IMR-90 (cell line): ENCODE measurements around the gene SARS1. TPM values are rescaled to one million over a fixed set of nuclear protein-coding genes. Genes with fewer than 3 reads are reported as not detected.

Experiments
- ATAC-seq: fragments of 200-7000 bp; cut with Tn5 transposase; 2 replicates; pipeline ENCODE4 v1.9.1; 2020; ENCODE audit warnings: low read depth, mild to moderate bottlenecking, moderate library complexity
- BruUV-seq: library from RNA; stranded (reverse); fragments of 400-500 nt; replicated peaks from 2 replicates; lab custom pipeline; 2021; lab: Mats Ljungman, UMichigan
- CTCF ChIA-PET: fragments of 300-600 bp; formaldehyde crosslinking; extraction: SDS; loops from one replicate; lab custom pipeline; 2021; ENCODE audit warnings: antibody characterized with exemption; lab: Yijun Ruan, JAX
- POLR2A ChIA-PET: fragments of 300-600 bp; sonication (Branson Sonifier 250); formaldehyde crosslinking; loops from one replicate; lab custom pipeline; 2022; ENCODE audit warnings: antibody characterized with exemption; ENCODE audit not compliant: unreplicated experiment; lab: Charles Lee
- DNase-seq: peaks from one replicate; pipeline ENCODE4 v3.0.0; 2013
- H2AFZ ChIP-seq: replicated peaks from 2 replicates; pipeline ENCODE3; 2013; ENCODE audit warnings: low read length, mild to moderate bottlenecking; ENCODE audit not compliant: poor library complexity
- H2AK5ac ChIP-seq: 2 replicates; pipeline ENCODE4 v1.6.1; 2013; ENCODE audit warnings: low read depth, low read length, inconsistent platforms
- H2AK9ac ChIP-seq: replicated peaks from 2 replicates; pipeline ENCODE3; 2013; ENCODE audit warnings: mild to moderate bottlenecking, low read depth, low read length, moderate library complexity; ENCODE audit not compliant: poor library complexity
- H2BK120ac ChIP-seq: 2 replicates; pipeline ENCODE4 v1.6.1; 2013; ENCODE audit warnings: low read depth, low read length, inconsistent platforms
- H2BK15ac ChIP-seq: 3 replicates; pipeline ENCODE4 v1.6.1; 2013; ENCODE audit warnings: low read depth, low read length, inconsistent platforms
- H2BK20ac ChIP-seq: 2 replicates; pipeline ENCODE4 v1.6.1; 2013; ENCODE audit warnings: low read depth, mild to moderate bottlenecking, inconsistent platforms, low read length, moderate library complexity
- H2BK5ac ChIP-seq: 2 replicates; pipeline ENCODE4 v1.6.1; 2013; ENCODE audit warnings: mild to moderate bottlenecking, low read depth, low read length, inconsistent platforms; ENCODE audit not compliant: poor library complexity, severe bottlenecking
- H3K14ac ChIP-seq: replicated peaks from 2 replicates; pipeline ENCODE4 v1.6.1; 2013; ENCODE audit warnings: low read depth, low read length, inconsistent platforms
- H3K18ac ChIP-seq: 2 replicates; pipeline ENCODE4 v1.6.1; 2013; ENCODE audit warnings: low read depth, low read length, control low read depth
- H3K23ac ChIP-seq: 2 replicates; pipeline ENCODE4 v1.6.1; 2013; ENCODE audit warnings: low read depth, low read length, inconsistent platforms
- H3K27ac ChIP-seq: 2 replicates; pipeline ENCODE4 v1.5.1; 2013; ENCODE audit warnings: mild to moderate bottlenecking, control low read depth, low read length; ENCODE audit not compliant: insufficient read depth
- H3K27me3 ChIP-seq: 2 replicates; pipeline ENCODE4 v1.6.1; 2013; ENCODE audit warnings: low read length; ENCODE audit not compliant: control insufficient read depth, insufficient read depth
- H3K36me3 ChIP-seq: 2 replicates; pipeline ENCODE4 v1.6.1; 2013; ENCODE audit warnings: low read length, mixed read lengths; ENCODE audit not compliant: control insufficient read depth, insufficient read depth
- H3K4ac ChIP-seq: 2 replicates; pipeline ENCODE4 v1.6.1; 2013; ENCODE audit warnings: low read depth, low read length, inconsistent platforms
- H3K4me1 ChIP-seq: 2 replicates; pipeline ENCODE4 v1.6.1; 2013; ENCODE audit warnings: low read length, mixed read lengths; ENCODE audit not compliant: control insufficient read depth, insufficient read depth
- H3K4me2 ChIP-seq: 2 replicates; pipeline ENCODE4 v1.6.1; 2013; ENCODE audit warnings: low read depth, mild to moderate bottlenecking, control low read depth, low read length, moderate library complexity
- H3K4me3 ChIP-seq: 2 replicates; pipeline ENCODE4 v1.5.1; 2013; ENCODE audit warnings: low read depth, mild to moderate bottlenecking, control low read depth, low read length, moderate library complexity; ENCODE audit not compliant: insufficient read depth
- H3K56ac ChIP-seq: 2 replicates; pipeline ENCODE4 v1.6.1; 2013; ENCODE audit warnings: low read length, inconsistent platforms; ENCODE audit not compliant: insufficient read depth; ENCODE audit errors: extremely low read depth
- H3K79me1 ChIP-seq, 2 experiments: 2 replicates each; pipeline ENCODE4 v1.6.1; 2013; ENCODE audit warnings: low read length in 2 of 2, inconsistent platforms in 1 of 2, low read depth in 1 of 2
- H3K9ac ChIP-seq: 2 replicates; pipeline ENCODE4 v1.6.1; 2013; ENCODE audit warnings: low read depth, low read length, control low read depth
- H3K9me1 ChIP-seq: 2 replicates; pipeline ENCODE4 v1.6.1; 2013; ENCODE audit warnings: low read length, inconsistent platforms; ENCODE audit not compliant: insufficient read depth
- H3K9me3 ChIP-seq: 2 replicates; pipeline ENCODE4 v1.6.1; 2013; ENCODE audit warnings: low read length; ENCODE audit not compliant: control insufficient read depth, insufficient read depth
- H4K20me1 ChIP-seq: 2 replicates; pipeline ENCODE4 v1.6.1; 2013; ENCODE audit warnings: low read length, inconsistent platforms; ENCODE audit not compliant: insufficient read depth
- H4K5ac ChIP-seq: 2 replicates; pipeline ENCODE4 v1.6.1; 2013; ENCODE audit warnings: mild to moderate bottlenecking, low read depth, low read length, control low read depth
- H4K8ac ChIP-seq, 2 experiments: 2 replicates each; pipeline ENCODE4 v1.6.1; 2013; ENCODE audit warnings: low read depth in 2 of 2, low read length in 2 of 2, control low read depth in 1 of 2, inconsistent platforms in 1 of 2
- H4K91ac ChIP-seq: 2 replicates; pipeline ENCODE4 v1.6.1; 2013; ENCODE audit warnings: low read depth, low read length, inconsistent platforms; ENCODE audit not compliant: insufficient read depth
- CEBPB ChIP-seq: IDR thresholded peaks from 2 replicates; pipeline ENCODE4 v1.6.1; 2012; ENCODE audit warnings: low read depth, low read length, improper control_type of control experiment
- POLR2A ChIP-seq: IDR thresholded peaks from 2 replicates; pipeline ENCODE4 v1.6.1; 2012; ENCODE audit warnings: mild to moderate bottlenecking, low read depth, low read length
- RFX5 ChIP-seq: IDR thresholded peaks from 2 replicates; pipeline ENCODE4 v1.8.0; 2012; ENCODE audit warnings: low read depth, mild to moderate bottlenecking, low read length, moderate library complexity
- WGBS, 2 experiments: methylation state at CpG; one replicate each; pipeline versions ENCODE4 v1.1.5 to v1.1.7; 2013; ENCODE audit warnings: missing lambda C conversion rate in 2 of 2; ENCODE audit not compliant: insufficient read length in 1 of 2; ENCODE audit errors: extremely low coverage in 2 of 2; 5-methylcytosine and 5-hydroxymethylcytosine counted together
- dilution Hi-C: fragments of 300-500 bp; cut with HindIII; formaldehyde crosslinking; loops from one replicate; pipeline ENCODE4 v1.14.3; 2018; ENCODE audit warnings: low sequenced_read_pairs; ENCODE audit not compliant: unreplicated experiment
- in situ Hi-C: fragments of 300-500 bp; cut with MboI; formaldehyde crosslinking; loops from 3 replicates; pipeline ENCODE4 v1.14.3; 2019; ENCODE audit warnings: low sequenced_read_pairs, inconsistent platforms, mixed read lengths
- intact Hi-C: fragments of 100-400 bp; cut with micrococcal nuclease; formaldehyde crosslinking; loops from 2 replicates; pipeline ENCODE4 v1.10.0; 2022
- polyA plus RNA-seq, 3 experiments: library from polyadenylated mRNA; depleted of rRNA; stranded (reverse); fragments of >200 nt; gene quantifications; 2 replicates each; pipeline ENCODE4 v1.2.3, GENCODE V29; 2012; ENCODE audit warnings: low replicate concordance in 1 of 3
- total RNA-seq: library from RNA; depleted of rRNA; stranded (reverse); fragments of >200 nt; gene quantifications from 2 replicates; pipeline ENCODE4 v1.2.3, GENCODE V29; 2012

The SARS1 gene
- total and polyA plus RNA-seq, 2 of the 4 experiments (the other 2 are of a cell fraction) = 231 to 348 TPM

- Histone ChIP-seq H3K9me1 (0 out of 2 replicates have a peak, but pooled peaks cover 3% of the 10 kb centered on the region), H2BK15ac (no peak overlapping the region), H4K8ac (no peak overlapping the region), H4K20me1 (peaks cover 89% of the 10 kb centered on the region), H3K56ac (no peak overlapping the region), H4K5ac (no peak overlapping the region), H2AFZ (no peak overlapping the region), H3K23ac (peak overlapping the region; percentile 37; the same call in 1 of the 2 replicates), H4K91ac (no peak overlapping the region), H3K27ac (no peak overlapping the region), H3K4me2 (no peak overlapping the region), H3K9me3 (no peaks in the 10 kb centered on the region), H3K27me3 (no peaks in the 10 kb centered on the region), H3K9ac (no peak overlapping the region), H2AK5ac (no peak overlapping the region), H3K4me1 (peaks cover 17% of the 10 kb centered on the region), H2BK20ac (no peak overlapping the region), H2BK5ac (no peak overlapping the region), H3K18ac (no peak overlapping the region), H3K4me3 (no peak overlapping the region), H3K14ac (no peak overlapping the region), H3K36me3 (peaks cover 21% of the 10 kb centered on the region), H2BK120ac (no peak overlapping the region), H2AK9ac (no peak overlapping the region), H3K79me1 (peaks cover 19 to 83% of the 10 kb centered on the region in 2 experiments), H3K4ac (no peak overlapping the region)
- intact Hi-C loops = no loop called here
- no CpG with 5 or more reads among the region's 3 CpGs for WGBS, 2 experiments
- ChIA-PET POLR2A (no interaction called here), CTCF (interaction anchor here (1.8 kb wide), 1 partner anchor 10 kb away, joined by 7 read pairs; no protein-coding TSS in a partner anchor)
- TF ChIP-seq POLR2A (no peak), CEBPB (no peak), RFX5 (no peak)
- dilution Hi-C loops = no loop called here
- no TSS peak for BruUV-seq
- in situ Hi-C loops = no loop called here
- DNase-seq (no peak), ATAC-seq (no peak)
Observed at GRCh38 chr1:109225308-109225707, 11.6 kb downstream of the SARS1 start.
